ENCODE results near the gene HSPH1.

HSPH1 gene

DNA sequence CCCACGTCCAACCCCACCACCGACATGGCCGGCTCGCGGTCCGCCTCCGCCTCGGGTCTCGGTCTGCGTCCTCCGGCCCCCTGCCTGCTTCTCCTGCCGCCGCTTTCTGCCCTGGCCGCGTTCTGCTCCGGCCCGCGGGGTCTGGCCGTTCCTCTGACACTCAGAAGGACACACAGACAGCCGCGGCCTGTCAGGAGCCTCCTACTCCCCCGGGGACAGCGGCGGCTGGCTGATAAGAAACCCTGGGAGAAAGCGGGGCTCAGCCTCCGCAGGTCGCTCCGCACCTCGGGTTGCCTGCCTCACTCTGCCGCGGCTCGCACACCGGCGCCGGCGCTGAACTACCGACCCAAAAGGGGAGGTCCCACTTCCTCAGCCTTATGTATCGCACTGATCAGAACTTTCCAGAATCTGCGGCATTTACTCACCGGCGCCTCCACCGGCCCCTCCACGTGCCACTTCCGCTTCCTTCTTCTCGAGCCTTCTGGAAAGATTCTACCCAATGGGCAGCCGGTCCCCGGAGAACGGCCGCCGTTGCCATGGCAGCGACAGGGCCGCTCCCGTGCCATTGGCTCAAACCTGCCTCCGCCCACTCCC, at the start of gene HSPH1:
Gene HSPH1 (minus strand): TSS at position 348 of the 594 bp plus-strand sequence. CDS start 322 bp downstream, at position 26.
- Mint-ChIP-seq H3K4me1 (ENCODE audit: low read depth) (peaks cover 45% of the 10 kb centered on the region), H3K36me3 (ENCODE audit: low read depth) (peaks cover 59% of the 10 kb centered on the region)

GRCh38 chr13:31209841-31210210, 48.1 kb upstream of the HSPH1 start:
- Mint-ChIP-seq H3K4me1 (ENCODE audit: low read depth) (peaks cover 28% of the 10 kb centered on the region), H3K4me3 (no peak overlapping the region), H3K27ac (no peak overlapping the region), H3K9me3 (no peaks in the 10 kb centered on the region), H3K36me3 (ENCODE audit: low read depth) (no peaks in the 10 kb centered on the region), H3K27me3 (no peaks in the 10 kb centered on the region)
- DNase-seq, result no peak

More for the DNA sequence above, at the start of gene HSPH1:
- H3K27me3 Mint-ChIP-seq, result no peaks in the 10 kb centered on the region
- H3K9me3 Mint-ChIP-seq, result no peaks in the 10 kb centered on the region
- DNase-seq, result no peak
- peak within 1 kb of the TSS; percentile 98 for H3K27ac Mint-ChIP-seq
- H3K4me3 Mint-ChIP-seq, result peak within 1 kb of the TSS; percentile 99

DNA sequence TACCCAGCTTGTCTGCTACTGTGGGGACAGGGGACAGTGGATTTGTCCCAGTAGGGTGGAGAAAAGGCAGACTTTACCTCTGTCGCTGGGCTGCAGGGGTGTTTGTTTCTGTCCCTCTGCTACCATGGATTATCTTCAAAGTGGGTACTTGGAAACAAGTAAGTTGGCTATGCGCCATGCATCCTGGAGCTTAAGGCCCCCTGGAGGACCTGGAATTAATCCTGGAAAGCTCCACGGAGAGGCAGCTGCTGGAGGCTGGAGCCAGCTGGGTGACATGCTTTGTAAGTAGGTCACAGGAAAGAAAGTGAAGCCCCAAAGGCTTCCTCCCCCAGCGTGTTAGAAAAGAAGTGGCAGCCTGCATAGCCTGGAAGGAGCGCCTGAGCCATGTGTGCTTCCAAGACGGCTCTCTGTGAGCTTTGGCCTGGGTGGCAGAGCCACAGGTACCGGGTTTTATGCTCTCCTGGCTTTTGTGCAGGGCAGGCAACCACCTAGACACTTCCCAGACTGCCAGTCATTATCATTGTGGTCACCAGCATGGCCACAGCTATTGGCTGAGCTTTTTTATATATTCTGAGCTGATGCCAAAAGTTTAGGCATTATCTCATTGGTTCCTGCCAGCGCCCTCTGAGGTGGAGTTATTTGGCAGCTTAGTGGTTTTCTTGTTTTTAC, 47.6 kb upstream of the HSPH1 start:
- no peak overlapping the region for H3K4me3 Mint-ChIP-seq

DNA sequence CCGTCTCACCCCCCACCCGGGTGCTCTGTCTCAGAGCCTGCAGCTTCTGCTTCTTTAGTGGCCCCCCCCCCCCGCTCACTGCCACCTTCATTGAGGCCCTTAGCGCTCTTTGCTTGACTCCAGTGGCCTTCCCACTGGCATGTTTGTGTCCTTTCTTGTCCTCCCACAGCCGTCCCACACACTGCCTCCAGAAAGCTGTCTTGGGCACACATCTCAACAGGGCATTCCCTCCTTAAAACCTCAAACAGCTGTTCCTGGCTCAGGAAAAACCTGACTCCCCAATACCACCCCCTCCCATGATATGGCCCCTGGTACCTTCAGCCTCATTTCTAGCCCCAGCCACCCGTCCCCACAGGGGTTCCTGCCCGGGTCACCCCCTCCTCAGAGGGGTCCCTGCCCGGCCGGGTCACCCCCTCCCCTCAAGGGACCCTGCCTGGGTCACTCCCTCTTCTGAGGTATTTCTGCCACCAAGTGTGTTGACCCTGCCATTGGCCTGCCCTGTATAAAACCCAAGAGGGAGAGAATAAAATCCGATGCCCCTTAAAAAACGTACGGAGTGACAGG, 46.9 kb upstream of the HSPH1 start:
- H3K4me3 Mint-ChIP-seq, result no peak overlapping the region
- no peaks in the 10 kb centered on the region for H3K36me3 Mint-ChIP-seq (ENCODE audit: low read depth)
- H3K27ac Mint-ChIP-seq, result no peak overlapping the region
- H3K27me3 Mint-ChIP-seq, result no peaks in the 10 kb centered on the region
- peaks cover 30% of the 10 kb centered on the region for H3K4me1 Mint-ChIP-seq (ENCODE audit: low read depth)
- no peak for DNase-seq
- no peaks in the 10 kb centered on the region for H3K9me3 Mint-ChIP-seq

More for the DNA sequence above, 47.6 kb upstream of the HSPH1 start:
- Mint-ChIP-seq H3K36me3 (ENCODE audit: low read depth) (no peaks in the 10 kb centered on the region), H3K27ac (no peak overlapping the region), H3K9me3 (no peaks in the 10 kb centered on the region), H3K27me3 (no peaks in the 10 kb centered on the region), H3K4me1 (ENCODE audit: low read depth) (peaks cover 30% of the 10 kb centered on the region)
- DNase-seq, result no peak

- H3K27ac Mint-ChIP-seq, result no peak overlapping the region
- H3K4me3 Mint-ChIP-seq, result no peak overlapping the region
Observed at GRCh38 chr13:31207661-31208552, 46.2 kb upstream of the HSPH1 start.

GRCh38 chr13:31204592-31204991, 42.9 kb upstream of the HSPH1 start:
- no peaks in the 10 kb centered on the region for H3K27me3 Mint-ChIP-seq
- no peaks in the 10 kb centered on the region for H3K9me3 Mint-ChIP-seq
- no peaks in the 10 kb centered on the region for H3K36me3 Mint-ChIP-seq (ENCODE audit: low read depth)
- H3K4me3 Mint-ChIP-seq, result no peak overlapping the region
- H3K4me1 Mint-ChIP-seq (ENCODE audit: low read depth), result peaks cover 45% of the 10 kb centered on the region
- no peak for DNase-seq
- peak overlapping the region; percentile 62 for H3K27ac Mint-ChIP-seq

More at GRCh38 chr13:31207661-31208552, 46.2 kb upstream of the HSPH1 start:
- no peaks in the 10 kb centered on the region for H3K9me3 Mint-ChIP-seq
- DNase-seq, result no peak
- H3K27me3 Mint-ChIP-seq, result no peaks in the 10 kb centered on the region
- peaks cover 32% of the 10 kb centered on the region for H3K4me1 Mint-ChIP-seq (ENCODE audit: low read depth)
- no peaks in the 10 kb centered on the region for H3K36me3 Mint-ChIP-seq (ENCODE audit: low read depth)

- Mint-ChIP-seq H3K9me3 (no peaks in the 10 kb centered on the region), H3K4me1 (ENCODE audit: low read depth) (peaks cover 45% of the 10 kb centered on the region)
Observed at GRCh38 chr13:31201341-31202031, 39.8 kb upstream of the HSPH1 start.

DNA sequence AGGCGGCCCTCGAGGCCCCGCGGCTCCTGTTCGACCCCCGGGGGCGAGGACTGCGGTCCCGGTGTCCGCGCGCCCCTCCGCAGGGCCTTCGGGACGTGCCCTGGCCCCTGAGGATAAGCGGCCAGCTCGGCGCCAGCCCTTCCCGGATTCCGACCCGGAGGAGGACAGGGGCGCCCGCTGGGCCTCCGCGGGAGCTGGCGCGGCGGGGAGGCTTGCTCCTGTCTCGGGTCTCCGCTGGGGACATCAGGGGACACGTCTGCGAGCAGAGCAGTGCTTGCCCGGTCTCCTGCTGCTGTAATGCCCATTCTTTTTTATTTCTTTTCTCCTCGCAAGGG, 38.9 kb upstream of the HSPH1 start:
- Mint-ChIP-seq H3K4me1 (ENCODE audit: low read depth) (peaks cover 47% of the 10 kb centered on the region), H3K27me3 (no peaks in the 10 kb centered on the region), H3K4me3 (peak overlapping the region; percentile 77), H3K9me3 (no peaks in the 10 kb centered on the region), H3K36me3 (ENCODE audit: low read depth) (no peaks in the 10 kb centered on the region), H3K27ac (peak overlapping the region; percentile 81)
- no peak for DNase-seq

More at GRCh38 chr13:31201341-31202031, 39.8 kb upstream of the HSPH1 start:
- peak overlapping the region; percentile 81 for H3K27ac Mint-ChIP-seq
- no peak for DNase-seq
- H3K27me3 Mint-ChIP-seq, result no peaks in the 10 kb centered on the region
- H3K36me3 Mint-ChIP-seq (ENCODE audit: low read depth), result no peaks in the 10 kb centered on the region
- peak overlapping the region; percentile 77 for H3K4me3 Mint-ChIP-seq

- H3K4me3 Mint-ChIP-seq, result peak within 1 kb of the TSS; percentile 80
- peak within 1 kb of the TSS; percentile 81 for H3K27ac Mint-ChIP-seq
- H3K36me3 Mint-ChIP-seq (ENCODE audit: low read depth), result no peaks in the 10 kb centered on the region
- DNase-seq, result peak; percentile 89
- H3K27me3 Mint-ChIP-seq, result no peaks in the 10 kb centered on the region
- H3K9me3 Mint-ChIP-seq, result no peaks in the 10 kb centered on the region
- peaks cover 44% of the 10 kb centered on the region for H3K4me1 Mint-ChIP-seq (ENCODE audit: low read depth)
Observed at GRCh38 chr13:31199849-31200636, 38.3 kb upstream of the HSPH1 start, which contains the start of gene B3GLCT. TSS of gene B3GLCT (plus strand) at chr13:31199975. CDS start at chr13:31200085, 110 bp downstream.

- no peaks in the 10 kb centered on the region for H3K27me3 Mint-ChIP-seq
- peak overlapping the region; percentile 80 for H3K4me3 Mint-ChIP-seq
Observed at GRCh38 chr13:31199527-31199848, 37.8 kb upstream of the HSPH1 start.

GRCh38 chr13:31198519-31198918, 36.8 kb upstream of the HSPH1 start:
- no peaks in the 10 kb centered on the region for H3K9me3 Mint-ChIP-seq
- peaks cover 29% of the 10 kb centered on the region for H3K4me1 Mint-ChIP-seq (ENCODE audit: low read depth)
- DNase-seq, result no peak
- H3K36me3 Mint-ChIP-seq (ENCODE audit: low read depth), result no peaks in the 10 kb centered on the region
- no peak overlapping the region for H3K4me3 Mint-ChIP-seq
- no peak overlapping the region for H3K27ac Mint-ChIP-seq
- H3K27me3 Mint-ChIP-seq, result no peaks in the 10 kb centered on the region

More at GRCh38 chr13:31199527-31199848, 37.8 kb upstream of the HSPH1 start:
- no peak for DNase-seq
- Mint-ChIP-seq H3K9me3 (no peaks in the 10 kb centered on the region), H3K4me1 (ENCODE audit: low read depth) (peaks cover 39% of the 10 kb centered on the region), H3K36me3 (ENCODE audit: low read depth) (no peaks in the 10 kb centered on the region), H3K27ac (peak overlapping the region; percentile 78)

- Mint-ChIP-seq H3K4me1 (ENCODE audit: low read depth) (peaks cover 20% of the 10 kb centered on the region), H3K36me3 (ENCODE audit: low read depth) (no peaks in the 10 kb centered on the region), H3K27me3 (peaks cover 3% of the 10 kb centered on the region), H3K27ac (no peak overlapping the region), H3K9me3 (no peaks in the 10 kb centered on the region), H3K4me3 (no peak overlapping the region)
- DNase-seq, result no peak
Observed at GRCh38 chr13:31196992-31197391, 35.3 kb upstream of the HSPH1 start.

DNA sequence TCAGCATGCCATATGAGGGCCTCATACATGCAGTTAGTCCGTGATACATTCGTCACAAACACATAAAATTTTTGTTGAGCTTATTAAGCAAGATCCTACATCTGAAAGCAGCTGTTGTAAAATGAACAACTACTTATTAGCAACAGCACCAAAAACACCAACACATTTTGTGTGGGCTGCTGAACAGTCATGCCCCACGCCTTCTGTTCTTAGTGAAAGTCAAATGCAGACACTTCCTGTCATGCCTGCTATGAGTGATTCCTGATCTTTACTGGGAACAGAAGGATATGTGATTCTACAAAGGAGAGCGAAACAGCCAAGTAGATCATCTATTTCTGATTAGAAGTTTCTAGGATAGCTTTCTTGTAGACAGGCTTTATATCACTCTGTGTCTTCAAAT, 33.9 kb upstream of the HSPH1 start:
- Mint-ChIP-seq H3K27ac (no peak overlapping the region), H3K27me3 (peaks cover 3% of the 10 kb centered on the region), H3K4me1 (ENCODE audit: low read depth) (peaks cover 14% of the 10 kb centered on the region), H3K36me3 (ENCODE audit: low read depth) (no peaks in the 10 kb centered on the region), H3K9me3 (no peaks in the 10 kb centered on the region), H3K4me3 (no peak overlapping the region)
- DNase-seq, result no peak
